GM19025 (cell line): ENCODE measurements around the gene PGM1.
"Not testable (repeated sequence)": the region's sequence is repeated elsewhere in the genome, so short reads cannot be mapped to it uniquely, and the experiment has no call there.

Experiments
- ATAC-seq: cut with Tn5 transposase; IDR thresholded peaks from one replicate; pipeline ENCODE4 v1.9.1; 2021; ENCODE audit warnings: mild to moderate bottlenecking, low read depth, moderate library complexity; ENCODE audit not compliant: unreplicated experiment

PGM1 gene

DNA sequence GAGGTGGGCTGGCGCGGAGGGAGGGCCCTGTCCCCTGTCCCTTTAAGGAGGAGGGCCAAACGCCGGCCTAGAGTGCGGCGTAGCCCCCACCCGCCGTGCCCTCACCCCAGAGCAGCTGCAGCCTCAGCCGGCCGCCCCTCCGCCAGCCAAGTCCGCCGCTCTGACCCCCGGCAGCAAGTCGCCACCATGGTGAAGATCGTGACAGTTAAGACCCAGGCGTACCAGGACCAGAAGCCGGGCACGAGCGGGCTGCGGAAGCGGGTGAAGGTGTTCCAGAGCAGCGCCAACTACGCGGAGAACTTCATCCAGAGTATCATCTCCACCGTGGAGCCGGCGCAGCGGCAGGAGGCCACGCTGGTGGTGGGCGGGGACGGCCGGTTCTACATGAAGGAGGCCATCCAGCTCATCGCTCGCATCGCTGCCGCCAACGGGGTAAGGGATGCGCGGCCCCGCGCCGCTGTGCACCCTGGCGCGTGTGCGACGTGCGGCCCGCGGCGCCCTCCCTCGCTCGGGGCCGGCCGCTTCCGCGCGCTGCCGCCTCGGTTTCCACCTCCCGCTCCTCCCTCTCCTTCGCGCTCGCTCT is at the start of gene PGM1:
TSS of gene PGM1 (plus strand) at position 109 of the 583 bp plus-strand sequence. CDS start at position 187, 78 bp downstream.
- ATAC-seq, result peak; percentile 68

- no peak for ATAC-seq
Observed at GRCh38 chr1:63545780-63546179, 47.4 kb upstream of the PGM1 start.

GRCh38 chr1:63547621-63548294 is 45.5 kb upstream of the PGM1 start:
- no peak for ATAC-seq

DNA sequence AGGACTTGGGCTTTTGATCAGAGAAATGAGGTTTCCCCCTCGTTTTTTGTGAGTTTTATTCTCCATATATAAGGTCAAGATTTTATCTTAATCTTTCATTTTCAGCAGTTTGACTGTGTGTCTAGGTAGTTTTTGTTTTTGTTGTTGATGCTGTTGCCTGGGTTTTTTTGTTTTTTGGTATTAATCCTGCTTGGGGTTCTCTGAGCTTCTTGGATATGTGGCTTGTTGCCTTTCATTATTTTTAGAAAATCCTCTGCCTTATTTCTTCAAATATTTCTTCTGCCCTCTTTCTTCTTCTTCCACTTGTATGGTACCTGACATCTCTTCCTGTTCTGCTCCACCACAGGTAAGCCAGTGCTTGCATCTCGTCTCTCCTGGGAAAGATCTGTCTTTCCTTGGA is 44.9 kb upstream of the PGM1 start:
- ATAC-seq, result no peak

DNA sequence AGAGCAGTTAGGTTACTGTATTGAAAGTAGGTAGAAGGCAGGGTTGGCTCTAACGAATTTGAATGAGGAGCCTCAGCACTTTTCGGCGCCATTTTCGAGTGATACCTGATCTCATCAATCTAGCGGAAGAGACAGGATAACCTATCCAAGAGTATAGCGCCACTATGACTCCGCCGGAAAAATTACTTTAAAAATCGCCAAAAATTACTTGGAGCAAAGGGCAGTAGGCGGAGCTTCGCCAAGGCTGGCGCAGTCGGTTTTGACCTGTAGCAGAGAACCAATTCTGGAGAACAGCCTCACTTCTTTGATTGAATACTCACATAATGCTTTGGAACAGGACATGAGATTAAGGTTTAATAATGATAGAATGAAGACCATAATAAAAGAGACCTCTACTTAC is 44.3 kb upstream of the PGM1 start:
- ATAC-seq, result no peak

DNA sequence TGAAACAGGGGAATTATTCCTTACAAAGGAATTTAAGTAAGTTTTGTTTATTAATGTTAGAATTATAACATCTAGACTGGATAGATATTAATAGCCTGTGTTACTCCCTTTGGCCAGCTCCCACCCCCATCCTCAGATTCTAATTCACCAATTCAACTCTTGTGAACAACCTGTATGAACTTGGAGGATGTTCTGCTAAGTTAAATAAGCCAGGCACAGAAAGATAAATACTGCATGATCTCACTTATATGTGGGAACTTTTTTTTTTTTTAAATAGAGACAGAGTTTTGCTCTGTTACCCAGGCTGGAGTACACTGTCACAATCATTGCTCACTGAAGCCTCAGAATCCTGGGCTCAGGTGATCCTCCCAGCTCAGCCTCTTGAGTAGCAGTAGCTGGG is 37.7 kb upstream of the PGM1 start:
- no peak for ATAC-seq

DNA sequence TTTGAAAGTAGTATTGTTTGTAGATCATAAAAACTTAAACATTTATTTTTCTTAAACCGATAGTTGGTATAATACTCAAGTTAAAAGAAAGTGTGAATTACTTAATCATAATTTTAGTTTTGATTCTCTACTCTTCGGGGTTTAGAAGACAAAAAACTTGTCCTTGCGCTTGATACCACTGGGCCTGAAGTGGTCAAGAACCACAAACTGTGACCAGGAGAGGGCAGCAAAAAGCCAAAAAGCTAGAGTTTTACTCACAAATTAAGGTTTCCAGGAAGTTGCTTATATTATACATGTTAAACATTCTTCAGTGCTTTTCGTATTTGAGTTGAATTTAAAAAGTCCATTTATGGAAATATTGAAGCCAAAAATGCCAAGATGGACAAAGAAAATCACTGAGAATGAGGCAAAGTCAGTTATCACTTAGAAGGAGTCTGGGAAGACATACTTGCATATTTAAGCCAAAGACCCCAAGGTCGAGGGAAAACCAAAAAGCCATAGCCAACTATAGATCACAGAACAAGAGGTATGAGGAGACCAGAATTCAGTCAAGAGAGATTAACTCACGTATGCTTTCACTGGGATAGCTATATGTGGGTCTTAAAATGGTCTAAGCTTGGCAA is 35.7 kb upstream of the PGM1 start:
- ATAC-seq, result no peak

DNA sequence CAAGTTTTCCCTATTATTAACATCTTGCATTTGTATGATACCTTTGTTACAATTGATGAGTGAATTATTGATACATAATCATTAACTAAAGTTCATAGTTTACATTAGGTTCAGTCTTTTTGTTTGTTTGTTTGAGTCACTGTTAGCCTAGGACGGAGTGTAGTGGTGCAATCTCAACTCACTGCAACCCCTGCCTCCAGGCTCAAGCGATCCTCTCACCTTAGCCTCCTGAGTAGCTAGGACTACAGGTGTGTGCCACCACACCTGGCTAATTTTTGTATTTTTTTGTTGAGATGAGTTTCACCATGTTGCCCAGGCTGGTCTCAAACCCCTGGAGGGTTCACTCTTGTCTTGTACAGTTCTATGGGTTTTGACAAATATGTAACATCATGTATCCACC is 33.9 kb upstream of the PGM1 start:
- no peak for ATAC-seq

- no peak for ATAC-seq
Observed at GRCh38 chr1:63563745-63564144, 29.5 kb upstream of the PGM1 start.

GRCh38 chr1:63569068-63569467 is 24.1 kb upstream of the PGM1 start:
- no peak for ATAC-seq

- ATAC-seq, result no peak
Observed at GRCh38 chr1:63569640-63570316, 23.4 kb upstream of the PGM1 start.

DNA sequence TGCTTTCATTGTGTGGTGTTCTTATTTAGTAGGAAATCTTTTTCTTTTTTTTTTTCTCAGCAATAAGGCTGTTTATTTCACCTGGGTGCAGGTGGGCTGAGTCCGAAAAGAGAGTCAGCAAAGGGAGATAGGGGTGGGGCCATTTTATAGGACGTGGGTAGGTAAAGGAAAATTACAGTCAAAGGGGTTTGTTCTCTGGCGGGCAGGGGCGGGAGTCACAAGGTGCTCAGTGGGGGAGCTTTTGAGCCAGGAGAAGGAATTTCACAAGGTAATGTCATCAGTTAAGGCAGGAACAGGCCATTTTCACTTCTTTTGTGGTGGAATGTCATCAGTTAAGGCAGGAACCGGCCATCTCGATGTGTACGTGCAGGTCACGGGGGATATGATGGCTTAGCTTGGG is 20.5 kb upstream of the PGM1 start:
- not testable (repeated sequence) for ATAC-seq

- not testable (repeated sequence) for ATAC-seq
Observed at GRCh38 chr1:63574203-63574796, 18.9 kb upstream of the PGM1 start.

- no peak for ATAC-seq
Observed at GRCh38 chr1:63575340-63575826, 17.8 kb upstream of the PGM1 start.

DNA sequence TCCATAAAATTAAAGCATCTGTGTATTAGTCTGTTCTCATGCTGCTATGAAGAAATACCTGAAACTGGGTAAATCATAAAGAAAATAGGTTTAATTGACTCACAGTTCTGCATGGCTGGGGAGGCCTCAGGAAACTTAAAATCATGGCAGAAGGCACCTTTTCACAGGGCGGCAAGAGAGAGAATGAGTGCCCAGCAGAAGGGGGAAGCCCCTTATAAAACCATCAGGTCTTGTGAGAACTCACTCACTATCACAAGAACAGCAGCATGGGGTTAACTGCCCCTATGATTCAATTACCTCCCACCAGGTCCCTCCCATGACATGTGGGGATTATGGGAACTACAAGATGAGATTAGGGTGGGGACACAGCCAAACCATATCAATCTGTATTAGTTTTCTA is 6.9 kb upstream of the PGM1 start:
- not testable (repeated sequence) for ATAC-seq

GRCh38 chr1:63590166-63590560 is 3.0 kb upstream of the PGM1 start:
- ATAC-seq, result no peak

GRCh38 chr1:63592536-63593302 is 492 bp upstream of the PGM1 start:
- ATAC-seq, result no peak

- ATAC-seq, result peak; percentile 44
Observed at GRCh38 chr1:63593886-63594605, 835 bp downstream of the PGM1 start.

GRCh38 chr1:63595435-63595834 is 2.2 kb downstream of the PGM1 start:
- no peak for ATAC-seq

- ATAC-seq, result no peak
Observed at GRCh38 chr1:63599799-63600198, 6.6 kb downstream of the PGM1 start.
